Spleen (tissue), 11 donors: ENCODE measurements around the gene FOXC2. TPM values are rescaled to one million over a fixed set of nuclear protein-coding genes. Genes with fewer than 3 reads are reported as not detected.

ENCODE experiments used
- DNase-seq: peaks from one replicate; pipeline ENCODE4 v3.0.0-alpha.2; 2020
- H3K27ac ChIP-seq, 8 donors: fragments of 200-600 bp; sonication (generic) in 7 of 8; 1 replicate in 4 of 8; 2 replicates in 4 of 8; pipeline versions ENCODE4 v1.5.0 to v1.8.0; 2016 to 2021; ENCODE audit warnings: inconsistent platforms in 4 of 8, mild to moderate bottlenecking in 4 of 8, moderate library complexity in 1 of 8
- H3K27me3 ChIP-seq, 7 donors: fragments of 200-600 bp; sonication (generic) in 6 of 7; replicated peaks in 1 of 7; 1 replicate in 4 of 7; 2 replicates in 3 of 7; pipeline versions ENCODE4 v1.5.0 to v1.8.0; 2016 to 2021; ENCODE audit warnings: inconsistent platforms in 3 of 7, mild to moderate bottlenecking in 1 of 7
- H3K36me3 ChIP-seq, 6 donors: fragments of 200-600 bp; sonication (generic) in 5 of 6; 1 replicate in 4 of 6; 2 replicates in 2 of 6; pipeline versions ENCODE4 v1.5.0 to v1.8.0; 2016 to 2021; ENCODE audit warnings: inconsistent platforms in 2 of 6
- H3K4me1 ChIP-seq, 6 donors: fragments of 200-600 bp; sonication (generic) in 5 of 6; 1 replicate in 3 of 6; 2 replicates in 3 of 6; pipeline versions ENCODE4 v1.5.0 to v1.8.0; 2016 to 2021; ENCODE audit warnings: inconsistent platforms in 3 of 6
- H3K4me3 ChIP-seq, 8 donors: fragments of 200-600 bp; sonication (generic) in 7 of 8; 1 replicate in 4 of 8; 2 replicates in 4 of 8; pipeline versions ENCODE4 v1.5.0 to v1.8.0; 2016 to 2021; ENCODE audit warnings: inconsistent platforms in 4 of 8, mild to moderate bottlenecking in 4 of 8, moderate library complexity in 2 of 8
- H3K9me3 ChIP-seq, 8 donors: fragments of 200-600 bp; sonication (generic) in 7 of 8; 1 replicate in 4 of 8; 2 replicates in 4 of 8; pipeline versions ENCODE4 v1.5.0 to v1.8.0; 2016 to 2021; ENCODE audit warnings: inconsistent platforms in 4 of 8
- POLR2A ChIP-seq, 3 donors: fragments of 450-650 bp; IDR thresholded peaks; one replicate each; pipeline ENCODE4 v1.5.1; 2017; ENCODE audit warnings: antibody characterized with exemption in 3 of 3, mild to moderate bottlenecking in 1 of 3
- POLR2AphosphoS5 ChIP-seq, 3 donors: sonication (generic); formaldehyde crosslinking; IDR thresholded peaks; one replicate each; pipeline ENCODE4 v1.5.1; 2017; ENCODE audit warnings: antibody characterized with exemption in 3 of 3
- WGBS, 5 donors: extraction: QIAGEN DNeasy Blood & Tissue Kit in 3 of 5; methylation state at CpG; one replicate each; pipeline versions ENCODE4 v1.1.5 to v1.1.7; 2013 to 2018; 5-methylcytosine and 5-hydroxymethylcytosine counted together
- intact Hi-C: fragments of 100-400 bp; cut with DNase I; formaldehyde crosslinking; loops from one replicate; pipeline ENCODE4 v1.15.0; 2023; ENCODE audit warnings: low total_unique reads
- polyA plus RNA-seq, 3 donors: library from polyadenylated mRNA; stranded (reverse); fragments of 200-250 nt; gene quantifications; one replicate each; pipeline ENCODE4 v1.2.1, GENCODE V29; 2013
- total RNA-seq, 7 donors: library from RNA; depleted of rRNA in 3 of 7; stranded (reverse); fragments of >200 nt in 3 of 7; fragmentation: NEBNext Ultra II Directional in 4 of 7; extraction: Animal tissue kit (Norgen Biotek cat#: 25700) in 4 of 7; gene quantifications; one replicate each; pipeline versions ENCODE4 v1.1.0 to v1.2.1, GENCODE V29; 2016 to 2021
- TF ChIP-seq, protein P1 (sequence below), 11 experiments: fragments of 200-600 bp in 7 of 11; fragments of 450-650 bp in 4 of 11; sonication (generic) in 4 of 11; IDR thresholded peaks in 8 of 11; conservative IDR thresholded peaks in 3 of 11; 1 replicate in 7 of 11; 2 replicates in 4 of 11; pipeline versions ENCODE4 v1.4.0 to v1.8.0; 2016 to 2021; ENCODE audit warnings: antibody characterized with exemption in 11 of 11, inconsistent platforms in 4 of 11, mild to moderate bottlenecking in 1 of 11
- donor health status: healthy with polysubstance abuse.
- donor health status: DM: no; HTN: no; CAD: no; lungs with moderate emphysema.
- donor health status: DM: no; HTN: no; CAD: no.
- donor health status: Bipolar disorder and iron deficiency.
- donor health status: healthy.
- donor health status: DM: no; HTN: no; CAD: no.
- donor health status: DM: yes; HTN: yes; CAD: no.

FOXC2 gene
- total and polyA plus RNA-seq, 10 donors, result 0.05 to 0.10 TPM; not detected in 8

DNA sequence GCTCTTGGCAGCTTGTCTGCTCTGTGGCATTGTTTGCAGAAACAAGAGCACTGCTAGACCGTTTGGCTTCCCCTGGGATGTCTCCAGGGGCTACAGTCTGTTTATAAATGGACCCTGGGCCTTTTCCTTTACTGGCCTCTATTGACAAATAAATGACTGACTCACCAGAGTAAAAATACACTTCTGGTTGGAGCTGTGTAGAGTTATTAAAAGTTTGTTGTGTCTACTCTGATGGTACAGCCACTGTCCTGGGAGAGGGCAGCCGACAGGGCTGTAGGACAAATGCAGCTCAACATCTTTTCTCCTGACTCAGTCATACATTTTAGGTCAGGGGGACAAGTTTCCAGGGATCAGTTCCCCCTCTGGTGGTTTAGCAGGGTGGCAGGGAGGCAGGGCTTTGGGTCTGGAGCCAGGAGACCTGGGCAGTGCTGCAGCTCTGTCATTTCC, 41.7 kb downstream of the FOXC2 start:
- H3K4me1 ChIP-seq, result peaks cover 0 to 18% (median 8%) of the 10 kb centered on the region in 6 donors
- peaks cover 0 to 22% (median 0%) of the 10 kb centered on the region in 7 donors for H3K27me3 ChIP-seq
- DNase-seq, result no peak
- intact Hi-C loops, result no loop called here
- H3K9me3 ChIP-seq, result no peaks in the 10 kb centered on the region
- H3K36me3 ChIP-seq, result no peaks in the 10 kb centered on the region
- no peak overlapping the region for H3K27ac ChIP-seq
- TF ChIP-seq, protein P1, sequence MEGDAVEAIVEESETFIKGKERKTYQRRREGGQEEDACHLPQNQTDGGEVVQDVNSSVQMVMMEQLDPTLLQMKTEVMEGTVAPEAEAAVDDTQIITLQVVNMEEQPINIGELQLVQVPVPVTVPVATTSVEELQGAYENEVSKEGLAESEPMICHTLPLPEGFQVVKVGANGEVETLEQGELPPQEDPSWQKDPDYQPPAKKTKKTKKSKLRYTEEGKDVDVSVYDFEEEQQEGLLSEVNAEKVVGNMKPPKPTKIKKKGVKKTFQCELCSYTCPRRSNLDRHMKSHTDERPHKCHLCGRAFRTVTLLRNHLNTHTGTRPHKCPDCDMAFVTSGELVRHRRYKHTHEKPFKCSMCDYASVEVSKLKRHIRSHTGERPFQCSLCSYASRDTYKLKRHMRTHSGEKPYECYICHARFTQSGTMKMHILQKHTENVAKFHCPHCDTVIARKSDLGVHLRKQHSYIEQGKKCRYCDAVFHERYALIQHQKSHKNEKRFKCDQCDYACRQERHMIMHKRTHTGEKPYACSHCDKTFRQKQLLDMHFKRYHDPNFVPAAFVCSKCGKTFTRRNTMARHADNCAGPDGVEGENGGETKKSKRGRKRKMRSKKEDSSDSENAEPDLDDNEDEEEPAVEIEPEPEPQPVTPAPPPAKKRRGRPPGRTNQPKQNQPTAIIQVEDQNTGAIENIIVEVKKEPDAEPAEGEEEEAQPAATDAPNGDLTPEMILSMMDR (IDR thresholded peaks at IDR 0.05 in 8 of 11, conservative IDR thresholded peaks at IDR 0.05 in 3 of 11), result no peak
- TF ChIP-seq POLR2AphosphoS5 (IDR thresholded peaks at IDR 0.05) (no peak), POLR2A (IDR thresholded peaks at IDR 0.05) (no peak)
- 53 to 69% (median 59%) methylated on average over 2 of the region's 2 CpGs for WGBS, 5 donors
- H3K4me3 ChIP-seq, result no peak overlapping the region

DNA sequence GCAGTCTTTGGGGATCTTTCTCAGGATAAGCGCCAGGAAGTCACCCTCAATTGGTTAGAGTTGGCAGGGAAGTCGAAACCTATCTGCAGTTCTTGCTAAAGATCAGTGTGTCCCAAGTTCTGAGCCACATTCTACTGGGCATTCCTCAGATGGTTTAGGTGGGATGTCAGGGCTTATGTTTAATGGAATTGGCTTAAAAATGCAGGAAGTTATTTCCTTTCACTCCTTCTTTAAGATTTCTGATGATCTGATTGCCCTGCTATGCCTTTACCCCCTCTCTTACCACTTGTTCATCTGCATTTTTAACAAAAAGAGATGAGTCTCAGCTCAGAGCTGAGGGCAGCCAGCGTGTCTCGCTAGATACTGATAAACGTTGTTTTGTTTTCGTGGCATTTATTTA, 42.5 kb downstream of the FOXC2 start:
- Histone ChIP-seq H3K4me3 (no peak overlapping the region), H3K9me3 (no peaks in the 10 kb centered on the region), H3K4me1 (peaks cover 0 to 18% (median 8%) of the 10 kb centered on the region in 6 donors), H3K36me3 (no peaks in the 10 kb centered on the region), H3K27me3 (peaks cover 0 to 22% (median 0%) of the 10 kb centered on the region in 7 donors), H3K27ac (no peak overlapping the region)
- intact Hi-C loops, result no loop called here
- 70 to 90% (median 81%) methylated on average over 6 of the region's 6 CpGs for WGBS, 5 donors
- TF ChIP-seq, protein P1 (IDR thresholded peaks at IDR 0.05 in 8 of 11, conservative IDR thresholded peaks at IDR 0.05 in 3 of 11), result no peak
- TF ChIP-seq POLR2AphosphoS5 (IDR thresholded peaks at IDR 0.05) (no peak), POLR2A (IDR thresholded peaks at IDR 0.05) (no peak)
- DNase-seq, result no peak

DNA sequence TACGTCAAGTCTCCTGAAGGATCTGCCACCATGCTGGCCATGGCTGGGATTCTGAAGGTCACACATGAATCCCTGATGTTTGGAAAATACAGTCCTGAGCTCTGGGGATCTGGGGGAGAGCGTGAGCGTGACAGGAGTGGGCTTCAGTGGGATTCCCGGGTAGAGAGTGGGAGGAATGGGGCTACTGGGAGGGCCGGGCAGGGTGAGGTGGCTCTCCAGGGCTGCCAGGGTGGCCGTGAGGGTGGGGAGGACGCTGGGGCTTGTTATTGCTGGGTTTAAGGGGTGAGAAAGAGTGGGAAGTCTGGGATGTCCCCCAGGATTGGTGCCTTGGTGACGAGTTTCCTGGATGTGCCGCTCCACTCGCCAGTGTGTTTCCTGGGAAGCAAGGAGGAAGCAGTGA, 43.0 kb downstream of the FOXC2 start:
- H3K36me3 ChIP-seq, result no peaks in the 10 kb centered on the region
- peaks cover 0 to 18% (median 8%) of the 10 kb centered on the region in 6 donors for H3K4me1 ChIP-seq
- no peak for DNase-seq
- TF ChIP-seq POLR2AphosphoS5 (IDR thresholded peaks at IDR 0.05) (no peak), POLR2A (IDR thresholded peaks at IDR 0.05) (no peak)
- TF ChIP-seq, protein P1 (IDR thresholded peaks at IDR 0.05 in 8 of 11, conservative IDR thresholded peaks at IDR 0.05 in 3 of 11), result no peak
- H3K9me3 ChIP-seq, result no peaks in the 10 kb centered on the region
- H3K27ac ChIP-seq, result no peak overlapping the region
- 73 to 87% (median 80%) methylated on average over 10 of the region's 10 CpGs for WGBS, 5 donors
- H3K4me3 ChIP-seq, result no peak overlapping the region
- intact Hi-C loops, result no loop called here
- peaks cover 0 to 22% (median 0%) of the 10 kb centered on the region in 7 donors for H3K27me3 ChIP-seq

DNA sequence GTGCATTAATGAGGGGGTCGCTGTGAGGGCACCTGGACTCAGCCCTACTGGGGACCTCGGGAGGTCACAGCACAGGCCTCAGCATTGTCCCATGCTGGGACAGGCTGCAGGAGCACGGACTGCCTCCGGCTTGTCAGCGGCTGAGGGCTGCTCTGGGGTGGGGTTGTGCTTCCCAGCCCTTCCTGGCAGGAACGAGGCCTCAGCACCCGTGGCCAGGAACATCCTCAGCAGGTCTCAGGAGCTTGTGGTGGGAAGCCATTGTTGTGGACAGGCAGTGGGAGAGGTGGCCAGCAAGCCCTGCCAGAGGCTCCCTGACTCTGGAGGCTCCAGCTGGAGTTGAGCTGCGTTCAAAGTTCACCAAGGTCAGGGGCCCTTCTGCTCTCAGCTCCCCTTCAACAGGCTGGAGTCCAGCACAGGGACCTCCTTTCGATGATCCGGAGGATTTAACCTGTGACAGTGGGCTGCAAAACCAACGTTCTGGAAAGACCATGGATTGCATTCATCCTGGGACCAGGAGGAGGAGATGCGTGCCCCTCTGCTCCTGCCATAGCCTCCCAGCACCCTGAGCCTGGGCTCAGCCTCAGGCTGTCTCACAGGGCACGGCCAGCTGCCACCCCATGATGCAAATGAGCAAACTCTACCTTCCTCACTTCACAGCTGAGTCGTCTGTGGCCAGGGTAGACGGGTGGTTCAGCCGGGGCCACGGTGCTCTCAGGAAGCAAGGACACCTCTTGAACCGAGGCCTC, 44.3 kb downstream of the FOXC2 start:
- intact Hi-C loops, result no loop called here
- DNase-seq, result no peak
- 47 to 73% (median 64%) methylated on average over 8 to 18 of the region's 18 CpGs for WGBS, 5 donors

More for the DNA sequence above, 44.3 kb downstream of the FOXC2 start:
- H3K9me3 ChIP-seq, result no peaks in the 10 kb centered on the region
- peaks cover 0 to 12% (median 8%) of the 10 kb centered on the region in 6 donors for H3K4me1 ChIP-seq
- no peaks in the 10 kb centered on the region for H3K36me3 ChIP-seq
- H3K4me3 ChIP-seq, result no peak overlapping the region
- peak overlapping the region in 7 of 8 donors; percentile 8 to 62 (median 59) for H3K27ac ChIP-seq
- peaks cover 0 to 22% (median 0%) of the 10 kb centered on the region in 7 donors for H3K27me3 ChIP-seq
- TF ChIP-seq POLR2AphosphoS5 (IDR thresholded peaks at IDR 0.05) (no peak), POLR2A (IDR thresholded peaks at IDR 0.05) (no peak)
- TF ChIP-seq, protein P1 (IDR thresholded peaks at IDR 0.05 in 8 of 11, conservative IDR thresholded peaks at IDR 0.05 in 3 of 11), result no peak
